GM12878 (cell line): ENCODE results near the gene FOXO3. TPM values are rescaled to one million over a fixed set of nuclear protein-coding genes. Genes with fewer than 3 reads are reported as not detected.

Source experiments
- ATAC-seq: fragments of 200-7000 bp; cut with Tn5 transposase; 3 replicates; pipeline ENCODE4 v1.9.1; 2020; ENCODE audit warnings: mild to moderate bottlenecking, moderate library complexity
- BruUV-seq: library from RNA; stranded (reverse); fragments of 400-500 nt; replicated peaks from 2 replicates; lab custom pipeline; 2021; lab: Mats Ljungman, UMichigan
- CTCF ChIA-PET: fragments of 300-600 bp; sonication (Branson Sonifier 250); formaldehyde crosslinking; extraction: SDS; loops from one replicate; lab custom pipeline; 2021; ENCODE audit warnings: inconsistent platforms; lab: Yijun Ruan, JAX
- POLR2A ChIA-PET: fragments of 350-600 bp; formaldehyde crosslinking; extraction: SDS; loops from one replicate; lab custom pipeline; 2021; ENCODE audit warnings: inconsistent platforms; lab: Charles Lee
- RAD21 ChIA-PET: fragments of 300-600 bp; sonication (Branson Sonifier 250); formaldehyde crosslinking; loops from one replicate; lab custom pipeline; 2023; ENCODE audit warnings: antibody characterized with exemption; ENCODE audit not compliant: unreplicated experiment; lab: Charles Lee
- SMC1A ChIA-PET: fragments of 300-600 bp; sonication (Branson Sonifier 250); formaldehyde crosslinking; loops from one replicate; lab custom pipeline; 2023; ENCODE audit not compliant: unreplicated experiment, uncharacterized antibody; lab: Charles Lee
- DNase-seq: peaks from one replicate; pipeline ENCODE4 v3.0.0-alpha.2; 2011; ENCODE audit warnings: low read depth, low spot score
- FAIRE-seq: peaks from 3 replicates; lab custom pipeline; 2011; peaks lifted over from hg19 to GRCh38; lab: Jason Lieb, UNC
- H2AFZ ChIP-seq: 2 replicates; pipeline ENCODE4 v1.6.0; 2011; ENCODE audit warnings: low read depth, low read length, control low read depth; ENCODE audit not compliant: control insufficient read depth
- H3K27ac ChIP-seq: 2 replicates; pipeline ENCODE4 v1.5.1; 2011; ENCODE audit warnings: control low read depth; ENCODE audit not compliant: control insufficient read depth, insufficient read depth
- H3K27me3 ChIP-seq, 2 experiments: replicated peaks in 1 of 2; 2 replicates each; pipeline versions ENCODE4 v1.6.0 to v1.6.1; 2011; ENCODE audit warnings: low read length in 1 of 2; ENCODE audit not compliant: control insufficient read depth in 2 of 2, insufficient read depth in 2 of 2
- H3K36me3 ChIP-seq, 2 experiments: 2 replicates each; pipeline ENCODE4 v1.5.1; 2011; ENCODE audit warnings: low read length in 1 of 2; ENCODE audit not compliant: control insufficient read depth in 2 of 2, insufficient read depth in 2 of 2
- H3K4me1 ChIP-seq: 2 replicates; pipeline ENCODE4 v1.6.1; 2011; ENCODE audit warnings: mild to moderate bottlenecking, low read length, moderate library complexity, mixed read lengths; ENCODE audit not compliant: control insufficient read depth, insufficient read depth
- H3K4me2 ChIP-seq: 2 replicates; pipeline ENCODE4 v1.6.0; 2011; ENCODE audit warnings: control low read depth; ENCODE audit not compliant: control insufficient read depth, insufficient read depth
- H3K4me3 ChIP-seq: fragments of 200-600 bp; sonication (generic); 2 replicates; pipeline ENCODE4 v1.5.1; 2016
- H3K79me2 ChIP-seq: 2 replicates; pipeline ENCODE4 v1.6.0; 2011; ENCODE audit warnings: low read length; ENCODE audit not compliant: control insufficient read depth, insufficient read depth
- H3K9ac ChIP-seq: 2 replicates; pipeline ENCODE4 v1.8.0; 2011; ENCODE audit warnings: low read length, control low read depth, mixed read lengths; ENCODE audit not compliant: control insufficient read depth, insufficient read depth
- H3K9me3 ChIP-seq: replicated peaks from 3 replicates; pipeline ENCODE4 v1.5.1; 2011; ENCODE audit warnings: mild to moderate bottlenecking, low read length; ENCODE audit not compliant: control insufficient read depth, insufficient read depth
- H4K20me1 ChIP-seq: 2 replicates; pipeline ENCODE4 v1.6.0; 2011; ENCODE audit not compliant: control insufficient read depth, insufficient read depth
- ATF2 ChIP-seq: IDR thresholded peaks from 2 replicates; pipeline ENCODE4 v1.6.1; 2012; ENCODE audit warnings: low read length, inconsistent platforms
- CEBPZ ChIP-seq: fragments of 150-350 bp; IDR thresholded peaks from 2 replicates; pipeline ENCODE4 v1.6.1; 2016; ENCODE audit warnings: low read depth, low read length
- CTCF ChIP-seq, 3 experiments: IDR thresholded peaks in 2 of 3; conservative IDR thresholded peaks in 1 of 3; 2 replicates each; pipeline ENCODE4 v1.5.1; 2011; ENCODE audit warnings: low read depth in 3 of 3, low read length in 3 of 3, mild to moderate bottlenecking in 3 of 3, control low read depth in 2 of 3, moderate library complexity in 2 of 3, inconsistent platforms in 1 of 3, mixed read lengths in 1 of 3; ENCODE audit not compliant: control insufficient read depth in 2 of 3, insufficient read depth in 1 of 3; ENCODE audit errors: extremely low read depth in 1 of 3
- HDAC2 ChIP-seq: fragments of 200-600 bp; sonication (generic); IDR thresholded peaks from 2 replicates; pipeline ENCODE4 v1.6.1; 2017
- IRF4 ChIP-seq: IDR thresholded peaks from 2 replicates; pipeline ENCODE4 v1.6.1; 2011; ENCODE audit warnings: low read depth, low read length
- IRF5 ChIP-seq: fragments of 450-650 bp; IDR thresholded peaks from 2 replicates; pipeline ENCODE4 v1.6.1; 2017; ENCODE audit warnings: borderline replicate concordance
- KAT2A ChIP-seq: conservative IDR thresholded peaks from 2 replicates; pipeline ENCODE4 v1.6.1; 2011; ENCODE audit warnings: low read depth, low read length; ENCODE audit not compliant: control insufficient read depth
- MYB ChIP-seq: fragments of 150-350 bp; IDR thresholded peaks from 2 replicates; pipeline ENCODE4 v1.6.1; 2014; ENCODE audit warnings: mild to moderate bottlenecking, low read depth, low read length, borderline replicate concordance
- SMAD1 ChIP-seq: fragments of 450-650 bp; IDR thresholded peaks from 2 replicates; pipeline ENCODE4 v1.6.1; 2018; ENCODE audit warnings: mild to moderate bottlenecking, low read depth; ENCODE audit not compliant: partially characterized antibody
- SMARCA5 ChIP-seq: fragments of 450-650 bp; IDR thresholded peaks from 2 replicates; pipeline ENCODE4 v1.6.1; 2017; ENCODE audit warnings: mild to moderate bottlenecking
- STAT1 ChIP-seq: fragments of 450-650 bp; conservative IDR thresholded peaks from 2 replicates; pipeline ENCODE4 v1.6.1; 2014; ENCODE audit warnings: antibody characterized with exemption, mild to moderate bottlenecking
- TBL1XR1 ChIP-seq: IDR thresholded peaks from 2 replicates; pipeline ENCODE4 v1.6.1; 2012; ENCODE audit warnings: low read depth, low read length, improper control_type of control experiment
- TCF7 ChIP-seq: IDR thresholded peaks from 2 replicates; pipeline ENCODE4 v1.6.1; 2014; ENCODE audit warnings: antibody characterized with exemption, borderline replicate concordance
- ZBED1 ChIP-seq: IDR thresholded peaks from 2 replicates; pipeline ENCODE4 v1.6.1; 2016; ENCODE audit warnings: borderline replicate concordance
- WGBS: methylation state at CpG from one replicate; pipeline ENCODE4 v1.1.6; 2016; ENCODE audit warnings: low lambda C conversion rate; ENCODE audit not compliant: insufficient replicate concordance, insufficient coverage; ENCODE audit errors: missing lambda C conversion rate; 5-methylcytosine and 5-hydroxymethylcytosine counted together
- in situ Hi-C: fragments of 300-500 bp; cut with MboI; formaldehyde crosslinking; loops from 9 replicates; pipeline ENCODE4 v1.14.3; 2018; ENCODE audit warnings: mixed read lengths
- intact Hi-C: fragments of 100-400 bp; cut with micrococcal nuclease; formaldehyde crosslinking; loops from one replicate; pipeline ENCODE4 v1.14.2; 2022; ENCODE audit not compliant: unreplicated experiment
- polyA plus RNA-seq, 11 experiments: library from polyadenylated mRNA; depleted of rRNA in 4 of 11; unstranded in 6 of 11; stranded (reverse) in 5 of 11; fragments of >200 nt; fragmentation: Nextera tagmentation in 4 of 11; fragmentation: Illumina TruSeq in 1 of 11; extraction: Ambion mirVana in 4 of 11; extraction: Trizol in 1 of 11; gene quantifications; 1 replicate in 1 of 11; 2 replicates in 10 of 11; pipeline versions ENCODE4 v1.2.1 to v1.2.3, GENCODE V29; 2011 to 2016; ENCODE audit warnings: inconsistent platforms in 2 of 11, missing spikeins in 2 of 11, low read depth in 1 of 11
- total RNA-seq, 4 experiments: library from RNA; depleted of rRNA in 3 of 4; stranded (reverse); fragments of >200 nt in 3 of 4; fragmentation: Illumina TruSeq in 1 of 4; extraction: Trizol in 1 of 4; gene quantifications; 2 replicates each; pipeline versions ENCODE4 v1.2.1 to v1.2.3, GENCODE V29; 2013 to 2021

FOXO3 gene
- total and polyA plus RNA-seq, 10 of the 15 experiments (the other 5 are each of a cell fraction or from before 2014, with no cell fraction given): 0.82 to 4.5 (median 1.7) TPM

- TF ChIP-seq HDAC2: no peak
Observed at GRCh38 chr6:108720827-108721226, 160.1 kb downstream of the FOXO3 start (continued).

- WGBS: 17% methylated on average over 5 of the region's 5 CpGs
- Histone ChIP-seq H4K20me1 (no peaks in the 10 kb centered on the region), H2AFZ (no peak overlapping the region), H3K9ac (no peak overlapping the region)
- CTCF ChIA-PET: interaction anchor here (1.0 to 1.6 kb wide), 2 partner anchors 11 to 17 kb away, joined by 3 read pairs; no protein-coding TSS in a partner anchor
- intact Hi-C loops: no loop called here
- TF ChIP-seq MYB (no peak), KAT2A (no peak), TCF7 (no peak), TBL1XR1 (no peak), ZBED1 (no peak), IRF4 (no peak), IRF5 (no peak), STAT1 (no peak), CEBPZ (no peak), SMAD1 (no peak), SMARCA5 (no peak), CTCF (IDR thresholded peaks at IDR 0.05 in 2 of 3, conservative IDR thresholded peaks at IDR 0.05 in 1 of 3; ENCODE audit: control insufficient read depth in 2 of 3, extremely low read depth in 1 of 3, insufficient read depth in 1 of 3, low read depth in 3 of 3, low read length in 3 of 3) (no peak), ATF2 (no peak)
- TF ChIP-seq, all 136 proteins: peak for 0
- Histone ChIP-seq H3K4me2 (no peak overlapping the region), H3K9me3 (no peaks in the 10 kb centered on the region; the same call in 2 of the 3 replicates), H3K79me2 (no peaks in the 10 kb centered on the region), H3K4me3 (no peak overlapping the region), H3K27ac (no peak overlapping the region), H3K27me3 (peaks cover 0 to 4% of the 10 kb centered on the region in 2 experiments; a peak in 3 of 4 replicates), H3K4me1 (no peaks in the 10 kb centered on the region), H3K36me3 (no peaks in the 10 kb centered on the region)
- no peak for DNase-seq
- in situ Hi-C loops: no loop called here
- FAIRE-seq: no peak
- no peak for ATAC-seq
- ChIA-PET POLR2A (no interaction called here), SMC1A (no interaction called here), RAD21 (no interaction called here)
- BruUV-seq: no TSS peak
Observed at GRCh38 chr6:108721286-108721685, 160.6 kb downstream of the FOXO3 start.
